ENCODE results near the gene LHPP.
A peak's percentile ranks its signal among the peaks of the same experiment; 100 is the strongest.
"Not testable (repeated sequence)": the region's sequence is repeated elsewhere in the genome, so short reads cannot be mapped to it uniquely, and the experiment has no call there.

The LHPP gene

DNA sequence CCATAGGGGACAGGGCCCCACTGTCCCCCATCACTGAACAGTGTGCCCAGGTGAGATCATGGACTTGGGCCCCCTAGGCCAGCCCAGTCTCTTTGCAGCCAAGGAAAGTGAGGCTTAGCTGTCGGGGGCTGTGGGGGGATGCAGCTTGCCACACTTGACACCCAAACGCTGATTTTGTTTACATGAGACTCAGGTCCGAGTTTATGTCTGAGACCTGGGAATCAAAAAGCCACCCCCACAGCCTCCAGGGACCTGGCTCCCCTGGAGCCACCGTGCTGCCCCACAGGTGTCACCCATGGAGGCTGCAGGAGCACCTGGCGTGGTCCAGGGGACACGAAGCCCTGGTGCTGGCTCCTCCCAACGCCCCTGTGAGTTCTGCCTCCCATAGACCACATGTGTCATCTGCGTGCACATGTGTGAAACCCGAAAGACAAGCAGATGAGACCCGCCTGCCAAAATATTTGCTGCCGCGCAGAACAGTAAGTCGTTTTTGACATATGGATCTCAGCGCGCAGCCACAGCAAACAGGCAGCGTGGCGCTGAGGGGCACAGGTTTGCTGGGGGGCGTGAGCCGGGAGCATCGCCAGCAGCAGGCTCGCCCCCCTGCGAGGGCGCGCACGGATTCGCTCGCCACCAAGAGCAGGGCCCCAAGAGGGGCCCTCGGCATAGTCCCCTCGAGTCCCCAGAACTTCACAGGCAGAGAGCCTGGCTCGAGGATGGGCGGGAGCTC is 112.3 kb downstream of the LHPP start:
- DNase-seq (ENCODE audit: low read depth), result no peak

DNA sequence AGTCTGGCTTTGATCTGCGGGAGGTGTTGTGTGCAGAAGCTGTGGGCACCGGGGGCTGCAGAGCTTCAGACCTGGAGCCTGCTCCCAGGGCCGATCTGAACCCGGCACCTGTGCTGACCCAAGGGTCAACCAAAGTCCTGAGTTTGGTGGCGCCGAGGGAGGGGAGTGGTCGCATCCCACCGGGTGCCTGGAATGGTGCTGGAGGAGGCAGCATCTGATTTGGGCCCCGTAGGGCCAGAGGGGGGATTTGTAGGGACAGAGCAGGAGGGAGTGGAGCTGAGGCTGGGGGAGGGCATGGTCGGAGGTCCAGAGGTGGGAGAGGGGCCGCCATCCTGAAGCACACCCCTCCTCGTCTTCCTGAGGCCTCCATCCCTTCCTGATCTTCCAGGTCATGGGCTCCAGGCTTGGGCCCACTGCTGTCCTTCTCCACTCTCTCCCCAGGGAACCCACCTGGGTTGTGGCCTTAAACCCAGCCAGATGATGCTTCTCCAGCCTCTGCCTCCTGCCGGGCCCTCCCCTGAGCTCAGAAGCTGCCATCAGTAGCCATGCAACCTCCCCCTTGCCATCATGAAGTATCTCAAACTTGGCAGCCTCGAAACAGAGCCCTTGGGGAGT is 112.9 kb downstream of the LHPP start:
- no peak for DNase-seq (ENCODE audit: low read depth)

DNA sequence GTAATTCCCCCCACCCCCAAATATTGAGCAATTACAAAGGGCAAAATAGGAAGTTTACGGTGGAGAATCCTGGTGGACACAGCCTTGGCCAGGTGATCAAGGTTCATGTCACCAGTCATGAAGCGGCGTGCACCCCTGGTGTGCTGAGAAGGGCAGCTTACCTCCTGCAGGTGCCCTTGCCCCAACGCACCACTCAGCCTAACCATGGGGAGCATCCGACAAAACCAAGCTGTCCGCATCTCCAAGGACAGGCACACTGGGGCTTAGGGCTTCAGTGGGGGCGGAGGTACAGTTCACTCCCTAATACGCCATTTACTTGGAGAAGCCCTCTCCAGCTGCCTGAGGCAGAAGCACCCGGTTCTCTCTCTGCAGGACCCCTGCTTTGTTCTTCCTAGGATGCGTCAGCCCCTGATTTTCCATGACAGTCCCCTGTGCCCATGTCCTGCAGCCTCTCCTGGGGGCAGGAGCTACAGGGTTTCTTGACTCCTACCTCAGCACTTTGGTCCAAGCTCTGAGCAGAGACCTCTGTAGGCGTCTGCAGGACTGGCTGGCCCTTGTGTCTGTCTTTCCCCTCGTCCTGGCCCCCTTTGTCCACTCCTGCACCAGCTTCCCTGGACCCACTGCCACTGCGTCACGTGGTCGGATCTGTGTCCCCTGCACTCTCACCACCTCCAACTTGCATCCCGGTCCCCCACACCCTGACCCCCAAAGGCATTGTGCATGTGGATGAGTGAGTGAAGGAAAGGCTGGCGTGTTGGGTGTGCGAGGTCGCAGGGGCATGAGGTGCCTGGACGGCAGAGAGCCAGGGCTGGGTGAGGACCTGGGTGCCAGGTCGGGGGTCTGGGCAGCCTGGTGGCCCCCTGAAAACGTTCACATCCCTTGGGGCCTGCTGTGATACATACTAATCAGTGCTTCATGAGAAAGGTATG is 113.7 kb downstream of the LHPP start:
- DNase-seq (ENCODE audit: low read depth), result no peak

DNA sequence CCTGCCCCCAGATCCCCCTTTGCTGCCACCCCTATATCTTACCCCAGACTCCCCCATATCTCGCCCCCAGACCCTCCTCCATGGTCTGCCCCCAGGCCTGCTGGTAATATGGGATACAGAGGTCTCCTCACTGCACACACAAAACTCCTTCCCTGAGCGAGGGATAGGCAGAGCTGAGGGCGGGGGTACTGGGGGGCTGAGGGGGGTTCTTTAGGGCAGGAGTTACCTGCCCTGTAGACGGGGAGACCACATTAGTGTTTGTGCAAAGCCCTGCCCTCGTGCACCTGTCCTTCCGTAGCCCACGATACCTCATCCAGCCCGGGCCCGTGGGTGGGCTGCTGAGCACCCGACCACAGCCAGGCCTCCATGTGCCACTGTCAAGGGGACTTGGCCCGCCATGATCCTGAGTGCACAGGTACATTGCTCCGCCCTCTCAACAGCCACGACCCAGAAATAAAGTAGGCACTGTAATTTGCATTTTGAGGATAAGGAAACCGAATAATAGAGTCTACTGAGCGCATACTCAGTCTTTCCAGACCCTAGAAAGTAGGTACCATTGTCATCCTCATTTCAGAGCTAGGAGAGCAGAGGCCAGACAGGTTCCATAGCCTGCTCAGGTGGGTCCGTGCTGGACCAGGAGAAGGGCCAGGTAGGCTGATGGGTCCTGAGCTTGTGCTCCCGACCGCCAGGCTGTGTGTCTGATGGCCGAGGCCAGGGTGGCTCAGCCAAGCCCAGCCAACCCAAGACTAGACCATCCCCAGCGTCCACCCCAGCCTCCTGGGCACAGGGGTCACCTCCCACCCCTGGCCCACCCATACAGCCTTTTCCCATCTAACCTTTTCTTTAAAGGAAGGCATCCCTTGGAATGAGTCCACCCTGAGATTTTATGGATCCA is 115.2 kb downstream of the LHPP start:
- DNase-seq (ENCODE audit: low read depth), result no peak

DNA sequence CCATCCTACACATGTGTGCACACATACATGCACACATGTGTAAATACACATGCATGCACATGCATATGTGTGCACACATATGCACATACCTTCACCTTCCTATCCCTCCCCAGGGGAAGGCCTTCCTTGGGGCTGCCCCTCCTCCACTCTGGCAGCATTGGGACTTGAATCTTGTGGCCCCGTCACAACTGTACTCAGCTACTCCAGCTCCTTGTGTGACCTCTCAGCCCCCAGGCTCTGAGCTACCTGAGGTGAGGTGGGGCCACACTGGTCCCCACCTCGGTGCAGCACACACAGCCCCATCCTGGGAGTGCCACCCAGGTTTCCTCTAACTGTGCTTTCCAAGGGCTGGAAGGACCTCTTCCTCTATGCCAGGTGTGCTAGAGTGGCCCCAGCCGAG is 116.0 kb downstream of the LHPP start:
- no peak for DNase-seq (ENCODE audit: low read depth)

DNA sequence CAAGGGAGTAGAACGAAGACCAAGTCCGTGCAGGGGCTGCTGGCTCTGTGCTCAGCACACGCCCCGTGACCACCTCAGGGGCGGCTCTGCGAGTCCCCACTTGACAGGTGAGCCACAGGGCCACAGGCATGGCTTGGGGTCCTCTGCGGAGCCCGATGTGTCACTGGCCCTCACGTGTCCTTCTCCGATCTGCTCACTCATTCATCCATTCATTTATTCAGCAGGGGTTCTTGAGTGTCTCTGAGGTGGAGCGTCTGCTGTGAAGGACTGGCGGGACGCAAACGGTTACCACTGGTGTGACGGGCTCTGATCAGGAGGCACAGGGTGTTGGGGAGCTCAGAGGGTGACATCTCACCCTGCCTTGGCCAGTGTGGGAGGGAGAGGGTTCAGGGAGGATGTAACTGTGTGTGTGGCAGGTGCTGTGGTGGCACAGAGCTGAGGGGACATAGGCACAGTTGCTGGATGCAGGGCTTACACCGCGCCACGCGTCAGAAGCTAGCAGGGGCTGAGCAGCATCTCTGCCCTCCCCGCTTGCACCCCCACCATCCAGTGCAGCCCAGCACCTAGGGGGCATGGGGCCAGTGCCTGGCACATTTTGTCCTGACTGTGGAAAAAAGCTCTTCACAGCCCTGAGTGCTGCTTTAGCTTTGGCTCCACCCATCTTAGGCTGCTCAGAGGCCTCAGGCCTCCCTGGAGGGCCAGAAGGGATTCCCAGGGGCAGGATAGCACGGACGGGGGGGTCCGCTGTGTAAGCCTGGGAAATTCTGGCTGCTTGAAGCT is 116.8 kb downstream of the LHPP start:
- DNase-seq (ENCODE audit: low read depth), result no peak

DNA sequence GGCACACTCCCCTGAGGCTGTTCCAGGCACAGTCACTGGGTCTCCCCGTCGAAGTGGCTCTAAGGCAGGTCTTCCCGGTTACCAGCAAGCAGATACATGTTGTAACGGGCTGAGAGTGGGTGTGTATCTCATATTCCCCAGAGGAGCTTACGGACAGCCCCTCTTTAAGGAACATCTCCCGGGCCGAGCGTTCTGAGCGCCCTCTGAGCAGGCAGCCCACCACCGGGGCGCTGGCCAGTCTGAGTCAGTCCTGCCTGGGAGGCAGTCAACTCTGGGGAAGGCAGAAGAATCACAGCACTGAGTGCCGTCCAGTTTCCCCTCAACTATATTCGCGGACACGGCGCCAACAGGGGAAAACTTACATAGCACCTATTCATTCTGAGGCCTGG is 117.4 kb downstream of the LHPP start:
- DNase-seq (ENCODE audit: low read depth), result no peak

DNA sequence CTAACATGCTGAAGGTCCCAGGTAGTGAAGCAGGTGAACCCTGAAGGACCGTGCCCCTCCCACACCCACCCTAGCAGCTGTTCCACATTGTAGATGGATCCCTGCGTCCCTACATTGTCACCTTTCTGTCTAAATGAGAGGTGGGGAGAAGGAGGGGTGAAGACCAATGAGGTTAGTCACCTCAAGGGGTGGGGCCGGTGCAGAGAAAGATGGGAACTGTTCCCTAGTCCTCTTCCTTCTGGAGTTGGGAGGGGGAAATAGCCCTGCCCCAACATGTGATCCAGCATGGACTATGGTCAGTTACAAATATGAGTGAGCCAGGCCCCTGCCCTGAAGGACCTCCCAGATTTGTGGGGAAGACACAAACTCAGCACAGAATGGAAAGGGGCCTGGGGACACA is 124.5 kb downstream of the LHPP start:
- no peak for DNase-seq (ENCODE audit: low read depth)

DNA sequence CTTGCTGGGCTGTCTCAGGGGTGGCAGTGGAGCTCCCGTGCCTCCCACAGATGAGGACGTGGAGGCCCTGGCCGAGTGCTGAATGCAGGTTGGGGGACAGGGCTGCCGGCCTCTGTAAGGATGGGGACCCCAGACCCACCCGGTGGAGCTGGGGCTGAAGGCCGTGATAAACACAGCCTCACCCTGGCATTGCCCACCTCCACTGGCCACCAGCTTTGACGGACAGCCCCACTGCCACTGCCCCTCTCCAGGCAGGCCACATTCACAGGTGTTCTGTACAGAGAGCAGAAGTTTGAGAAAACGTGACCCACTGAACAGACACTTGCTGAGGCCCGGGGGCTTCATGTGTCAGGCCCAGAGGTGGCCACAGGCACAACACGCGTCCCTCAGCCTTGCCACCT is 126.2 kb downstream of the LHPP start:
- no peak for DNase-seq (ENCODE audit: low read depth)

DNA sequence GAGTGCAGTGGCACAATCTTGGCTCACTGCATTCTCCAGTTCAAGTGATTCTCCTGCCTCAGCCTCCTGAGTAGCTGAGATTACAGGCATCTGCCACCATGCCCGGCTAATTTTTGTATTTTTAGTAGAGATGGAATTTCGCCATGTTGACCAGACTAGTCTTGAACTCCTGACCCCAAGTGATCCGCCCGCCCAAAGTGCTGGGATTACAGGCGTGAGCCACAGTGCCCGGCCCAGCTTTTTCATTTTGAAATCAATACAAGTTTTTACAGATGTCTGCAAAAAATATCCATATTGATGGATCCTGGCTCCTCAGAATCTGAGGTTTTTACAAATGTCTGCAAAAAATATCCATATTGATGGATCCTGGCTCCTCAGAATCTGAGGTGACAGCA is 126.7 kb downstream of the LHPP start:
- DNase-seq (ENCODE audit: low read depth), result not testable (repeated sequence)

DNA sequence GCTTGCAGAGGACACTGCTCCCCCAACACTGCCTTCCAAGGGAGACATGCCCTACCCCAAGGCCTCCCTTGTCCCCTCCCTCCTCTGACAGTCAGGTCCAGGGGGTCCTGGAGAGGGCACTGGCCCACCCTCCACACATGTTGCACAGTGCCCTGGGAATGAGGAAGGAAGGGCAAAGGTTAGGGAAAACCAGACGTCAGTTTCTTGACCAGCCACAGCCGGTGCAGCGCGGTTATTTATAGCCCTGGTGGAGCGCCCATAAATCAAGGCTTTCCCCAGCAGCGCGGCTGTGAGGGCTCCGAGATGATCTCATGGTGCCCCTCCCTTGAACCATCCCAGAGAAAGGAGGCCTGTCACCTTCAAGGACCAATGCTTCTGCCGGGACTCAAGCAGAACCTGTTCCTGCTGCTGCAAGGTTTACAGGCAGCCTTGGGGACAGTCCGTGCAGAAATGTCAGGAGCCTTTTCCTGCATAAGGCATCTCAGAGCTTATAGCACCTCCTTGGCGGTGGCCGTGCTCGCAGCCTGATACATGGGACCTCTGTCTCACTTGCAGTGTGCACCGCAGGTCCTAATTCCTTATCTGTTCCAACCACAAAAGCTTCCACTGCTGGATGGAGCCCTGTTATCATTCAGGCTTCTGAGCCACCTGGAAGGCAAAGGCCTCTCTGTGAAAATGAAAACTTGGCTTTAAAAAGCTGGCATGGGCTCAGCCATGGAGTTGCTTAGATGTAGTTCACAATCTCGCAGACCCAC is 127.3 kb downstream of the LHPP start:
- peak; percentile 49 for DNase-seq (ENCODE audit: low read depth)

DNA sequence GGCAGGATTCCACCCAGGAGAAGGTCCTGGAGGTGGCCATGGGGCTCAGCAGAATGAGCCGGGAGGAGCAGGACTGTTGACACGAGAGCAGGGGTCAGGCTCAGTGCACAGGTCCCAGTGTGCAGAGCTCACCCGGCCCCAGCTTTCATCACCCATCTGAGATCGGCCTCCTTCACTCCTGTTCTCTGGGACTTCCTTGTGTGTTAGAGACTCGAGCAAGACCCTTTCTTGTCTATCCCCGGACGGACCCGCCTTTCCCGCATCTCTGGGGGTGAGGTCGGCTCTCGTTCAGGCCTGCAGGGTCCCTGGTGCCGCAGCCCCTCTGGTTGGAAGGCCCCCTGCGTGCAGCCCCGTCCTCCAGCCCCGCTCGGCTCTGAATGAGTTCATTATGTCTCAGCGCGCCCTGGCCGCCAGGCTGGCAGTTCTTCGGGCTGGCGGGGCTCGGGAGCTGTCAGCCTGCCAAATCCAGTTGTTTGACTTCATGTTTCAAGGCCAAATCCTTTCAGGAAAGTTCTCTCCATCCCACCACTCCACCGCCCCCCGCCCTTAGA is 127.9 kb downstream of the LHPP start:
- DNase-seq (ENCODE audit: low read depth), result no peak

DNA sequence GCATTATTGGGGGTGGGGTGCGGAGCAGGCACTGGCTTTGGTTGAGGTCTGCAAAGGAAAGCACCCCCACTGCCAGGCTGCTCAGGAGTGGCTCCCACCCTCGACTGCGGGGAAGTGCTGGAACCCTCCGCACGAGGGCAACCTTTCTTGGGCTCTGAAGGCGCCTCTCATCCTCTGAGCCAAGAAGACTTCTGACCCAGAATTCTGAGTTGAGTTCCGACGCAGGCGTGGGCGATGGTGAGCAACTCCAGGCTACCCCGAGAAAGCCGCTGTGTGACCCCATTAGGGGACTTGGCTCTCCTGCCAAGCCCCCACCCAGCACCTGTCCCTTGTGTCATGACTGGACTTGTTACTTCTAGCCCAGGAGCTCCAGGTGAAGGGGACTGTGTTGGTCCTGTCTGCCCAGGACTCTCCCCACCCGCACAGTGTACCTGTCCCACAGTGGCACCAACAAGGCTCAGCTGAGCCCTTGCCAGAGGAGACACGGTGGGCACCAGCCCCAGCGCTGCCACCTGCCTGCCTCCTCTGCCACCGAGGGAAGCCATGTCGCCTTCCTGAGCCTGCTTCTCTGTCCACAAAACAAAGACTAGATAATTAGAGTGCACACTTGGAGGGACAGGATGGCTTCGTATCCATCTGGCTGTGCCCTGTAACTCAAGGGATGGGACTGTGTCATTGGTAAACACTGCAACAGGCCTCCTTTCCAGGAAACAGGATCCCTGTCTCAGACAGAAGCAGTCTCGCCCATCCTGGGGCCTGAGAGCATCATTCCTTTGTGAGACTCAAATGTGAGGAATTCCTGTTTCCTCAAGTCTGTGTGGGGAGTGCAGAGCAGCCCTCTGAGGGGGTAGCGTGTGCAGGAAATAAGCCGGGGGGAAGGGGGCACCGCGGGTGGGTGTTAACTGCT is 128.8 kb downstream of the LHPP start:
- peak; percentile 13 for DNase-seq (ENCODE audit: low read depth)

DNA sequence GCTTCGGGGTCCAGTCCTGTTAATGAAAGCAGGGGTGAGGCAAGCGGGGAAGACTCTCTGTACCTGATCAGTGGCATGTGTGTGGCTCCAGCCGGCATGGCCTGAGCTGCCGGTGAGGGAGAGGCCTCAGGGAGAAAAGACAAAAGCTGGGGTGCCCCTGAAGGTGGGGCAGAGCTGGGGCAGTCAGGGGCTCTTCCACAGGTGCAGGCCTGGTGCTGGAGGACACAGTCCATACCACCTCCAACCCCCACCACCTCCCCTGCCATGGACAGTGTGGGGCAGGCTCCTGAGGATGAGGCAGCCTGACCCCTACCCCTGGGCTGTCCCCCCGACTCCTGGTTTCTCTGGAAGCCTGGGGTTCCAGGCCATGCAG is 129.5 kb downstream of the LHPP start:
- no peak for DNase-seq (ENCODE audit: low read depth)

DNA sequence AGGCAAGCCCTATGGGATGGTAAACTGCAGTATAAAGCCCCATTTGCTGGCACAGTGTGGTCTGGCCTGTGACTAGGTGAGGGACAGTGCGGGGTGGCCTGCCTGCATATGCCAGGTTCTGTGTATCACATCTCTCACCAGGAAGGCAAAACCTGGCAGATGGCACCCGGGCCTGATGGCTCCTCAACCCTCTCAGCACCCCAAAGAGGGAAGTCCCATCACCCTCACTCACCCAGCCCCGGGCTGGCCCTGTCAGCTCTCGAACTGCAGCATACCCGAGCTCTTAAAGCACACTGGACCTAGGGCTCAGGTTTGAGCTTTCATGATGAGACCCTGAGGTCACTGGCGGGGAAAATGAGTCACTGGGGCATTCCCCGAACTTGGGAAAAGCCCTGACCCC is 130.5 kb downstream of the LHPP start:
- DNase-seq (ENCODE audit: low read depth), result no peak

DNA sequence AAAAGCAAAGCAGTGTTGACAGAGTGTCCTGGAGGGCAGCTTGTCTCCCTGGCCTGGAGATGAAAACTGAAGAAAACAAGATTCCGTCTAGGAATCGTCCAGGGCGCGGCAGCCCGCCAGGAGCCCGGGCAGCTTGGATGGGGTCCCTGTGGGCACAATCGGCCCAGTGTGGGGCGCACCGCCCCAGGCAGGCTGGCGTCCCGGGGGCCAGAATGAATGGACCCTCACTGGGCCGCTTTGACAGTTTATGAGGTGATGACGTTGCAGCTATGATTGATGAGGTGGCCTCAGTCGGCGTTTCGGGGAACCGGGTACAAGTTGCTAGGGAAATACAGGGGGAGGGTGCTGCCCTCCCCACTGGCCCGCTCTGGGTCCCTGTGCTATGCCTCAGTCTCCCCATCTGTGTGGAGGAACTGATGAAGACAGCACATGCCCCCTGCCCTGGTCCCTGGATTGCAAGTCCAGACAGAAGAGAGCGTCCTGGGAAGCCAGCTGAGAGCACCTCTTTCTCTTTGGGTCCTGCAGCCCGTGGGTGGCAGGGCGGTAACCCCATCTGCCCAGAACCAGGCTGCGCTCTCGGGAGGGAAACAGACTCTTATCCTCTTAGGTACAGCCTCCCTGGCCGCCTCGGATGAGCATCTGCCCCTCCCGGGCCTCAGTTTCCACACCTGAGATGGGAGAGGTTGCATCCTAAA is 131.3 kb downstream of the LHPP start:
- no peak for DNase-seq (ENCODE audit: low read depth)

DNA sequence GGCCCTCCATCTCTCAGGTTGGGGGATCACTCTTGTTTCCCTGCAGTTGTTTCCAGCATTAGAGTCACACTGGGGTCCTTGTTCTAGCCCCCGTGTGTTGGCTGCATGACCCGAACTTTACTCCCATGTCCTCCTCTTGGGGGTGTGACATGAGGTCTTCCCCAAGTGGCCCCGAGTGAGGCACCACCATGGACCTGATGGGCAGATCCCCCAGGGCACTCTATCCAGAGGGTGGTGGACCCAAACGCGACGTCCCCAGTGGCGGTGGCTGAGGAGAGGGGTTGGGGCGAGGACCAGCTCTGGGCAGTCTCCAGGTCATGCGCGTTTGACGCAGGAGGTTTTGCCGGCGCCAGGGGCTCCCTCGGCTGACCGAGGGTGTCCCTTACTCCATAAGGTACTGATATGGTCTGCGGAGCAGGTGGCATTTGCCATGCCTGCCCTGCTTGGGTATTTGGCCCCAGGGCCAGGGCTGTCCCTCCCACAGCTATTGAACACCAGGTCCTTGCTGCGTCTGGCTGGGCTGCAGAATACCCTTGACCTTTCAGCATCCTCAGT is 131.9 kb downstream of the LHPP start:
- DNase-seq (ENCODE audit: low read depth), result no peak

DNA sequence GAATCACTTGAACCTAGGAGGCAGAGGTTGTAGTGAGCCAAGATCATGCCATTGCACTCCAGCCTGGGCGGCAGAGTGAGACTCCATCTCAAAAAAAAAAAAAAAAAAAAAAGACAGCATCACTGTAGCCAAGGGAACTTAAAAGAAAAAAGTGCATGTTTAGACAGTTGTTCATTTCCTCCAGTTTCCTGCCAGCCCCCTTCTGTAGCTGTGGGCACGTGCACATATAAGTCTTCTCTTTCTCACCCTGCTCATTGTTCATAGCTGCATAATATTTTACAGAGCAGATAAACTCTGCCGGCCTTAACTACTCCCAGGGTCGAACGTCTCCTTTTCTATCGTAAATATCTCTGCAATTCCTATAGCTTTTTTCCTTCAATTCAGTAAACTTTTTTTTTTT is 132.6 kb downstream of the LHPP start:
- peak; percentile 15 for DNase-seq (ENCODE audit: low read depth)

All from EH (cell line).